Keratinocyte (primary cell): ENCODE data around the gene CPNE4. TPM values are rescaled to one million over a fixed set of nuclear protein-coding genes. Genes with fewer than 3 reads are reported as not detected.

Experiments used
- DNase-seq: peaks from one replicate; pipeline ENCODE4 v3.0.0-alpha.2; 2011; ENCODE audit warnings: low read depth, missing footprints, low spot score
- FAIRE-seq: peaks from 2 replicates; lab custom pipeline; 2011; peaks lifted over from hg19 to GRCh38; lab: Jason Lieb, UNC
- H2AFZ ChIP-seq: 2 replicates; pipeline ENCODE4 v1.6.0; 2012; ENCODE audit warnings: low read length, control low read depth, inconsistent platforms; ENCODE audit not compliant: control insufficient read depth
- H3K27ac ChIP-seq: 2 replicates; pipeline ENCODE4 v1.5.1; 2011; ENCODE audit warnings: low read length; ENCODE audit not compliant: control insufficient read depth, insufficient read depth
- H3K27me3 ChIP-seq: 3 replicates; pipeline ENCODE4 v1.6.0; 2011; ENCODE audit warnings: low read length; ENCODE audit not compliant: control insufficient read depth, insufficient read depth; ENCODE audit errors: extremely low read depth
- H3K36me3 ChIP-seq, 2 experiments: 2 replicates in 1 of 2; 3 replicates in 1 of 2; pipeline ENCODE4 v1.5.1; 2011; ENCODE audit warnings: low read length in 2 of 2, mild to moderate bottlenecking in 1 of 2; ENCODE audit not compliant: control insufficient read depth in 2 of 2, insufficient read depth in 2 of 2; ENCODE audit errors: extremely low read depth in 1 of 2
- H3K4me1 ChIP-seq: 3 replicates; pipeline ENCODE4 v1.5.1; 2011; ENCODE audit warnings: low read length; ENCODE audit not compliant: control insufficient read depth, insufficient read depth; ENCODE audit errors: extremely low read depth
- H3K4me2 ChIP-seq: 3 replicates; pipeline ENCODE4 v1.6.0; 2011; ENCODE audit warnings: low read depth, low read length; ENCODE audit not compliant: control insufficient read depth, insufficient read depth; ENCODE audit errors: extremely low read depth
- H3K4me3 ChIP-seq, 3 experiments: fragments of 200-600 bp in 1 of 3; sonication (generic) in 1 of 3; 2 replicates in 2 of 3; 3 replicates in 1 of 3; pipeline ENCODE4 v1.5.1; 2011 to 2016; ENCODE audit warnings: low read length in 3 of 3, mild to moderate bottlenecking in 3 of 3, control low read depth in 2 of 3, inconsistent platforms in 1 of 3, low read depth in 1 of 3, mixed read lengths in 1 of 3, mixed run types in 1 of 3, moderate library complexity in 1 of 3; ENCODE audit not compliant: control insufficient read depth in 2 of 3, insufficient read depth in 2 of 3; ENCODE audit errors: extremely low read depth in 1 of 3
- H3K79me2 ChIP-seq: 2 replicates; pipeline ENCODE4 v1.6.0; 2012; ENCODE audit warnings: low read length; ENCODE audit not compliant: control insufficient read depth, insufficient read depth
- H3K9ac ChIP-seq: 3 replicates; pipeline ENCODE4 v1.6.0; 2011; ENCODE audit warnings: low read length; ENCODE audit not compliant: control insufficient read depth, insufficient read depth; ENCODE audit errors: extremely low read depth
- H3K9me1 ChIP-seq: 3 replicates; pipeline ENCODE4 v1.6.0; 2011; ENCODE audit warnings: low read length; ENCODE audit not compliant: control insufficient read depth, insufficient read depth; ENCODE audit errors: extremely low read depth
- H3K9me3 ChIP-seq: 2 replicates; pipeline ENCODE4 v1.5.1; 2012; ENCODE audit warnings: low read depth, low read length; ENCODE audit not compliant: control insufficient read depth
- H4K20me1 ChIP-seq: 3 replicates; pipeline ENCODE4 v1.6.0; 2011; ENCODE audit warnings: low read length; ENCODE audit not compliant: control insufficient read depth, insufficient read depth; ENCODE audit errors: extremely low read depth
- CTCF ChIP-seq, 3 experiments: IDR thresholded peaks in 1 of 3; conservative IDR thresholded peaks in 1 of 3; optimal IDR thresholded peaks in 1 of 3; 2 replicates in 2 of 3; 3 replicates in 1 of 3; pipeline versions ENCODE3 to v1.5.1; 2011; ENCODE audit warnings: low read length in 3 of 3, mild to moderate bottlenecking in 3 of 3, moderate library complexity in 2 of 3, control low read depth in 1 of 3, inconsistent platforms in 1 of 3; ENCODE audit not compliant: insufficient read depth in 2 of 3; ENCODE audit errors: extremely low read depth in 1 of 3
- EZH2 ChIP-seq: IDR thresholded peaks from one replicate; pipeline ENCODE4 v1.6.1; 2012; ENCODE audit warnings: inconsistent platforms, mild to moderate bottlenecking, low read length, moderate library complexity
- dilution Hi-C: fragments of 300-500 bp; cut with MboI; formaldehyde crosslinking; loops from one replicate; pipeline ENCODE4 v1.7.0; 2020; ENCODE audit warnings: low sequenced_read_pairs; ENCODE audit not compliant: extremely low pct_ligation_motif_present
- polyA plus RNA-seq, 5 experiments: library from polyadenylated mRNA; depleted of rRNA in 3 of 5; stranded (reverse) in 3 of 5; stranded (forward) in 1 of 5; unstranded in 1 of 5; fragments of >200 nt; gene quantifications; 1 replicate in 1 of 5; 2 replicates in 3 of 5; 3 replicates in 1 of 5; pipeline versions ENCODE4 v1.2.1 to v1.2.3, GENCODE V29; 2011 to 2012; ENCODE audit warnings: missing spikeins in 2 of 5, low read depth in 1 of 5, low replicate concordance in 1 of 5

Gene CPNE4
- polyA plus RNA-seq, 1 donor (not counting 4 experiments of a cell fraction or from before 2014, with no cell fraction given), result 0.08 TPM

- no peak overlapping the region for H3K9ac ChIP-seq
- H3K27me3 ChIP-seq, result no peaks in the 10 kb centered on the region
- no peaks in the 10 kb centered on the region for H3K36me3 ChIP-seq
- no peak for FAIRE-seq
- dilution Hi-C loops, result no loop called here
- no peaks in the 10 kb centered on the region for H3K9me1 ChIP-seq
- H4K20me1 ChIP-seq, result no peaks in the 10 kb centered on the region
- H3K9me3 ChIP-seq, result no peaks in the 10 kb centered on the region
- no peaks in the 10 kb centered on the region for H3K79me2 ChIP-seq
- H3K4me3 ChIP-seq, result no peak overlapping the region
- H2AFZ ChIP-seq, result no peak overlapping the region
- H3K27ac ChIP-seq, result no peak overlapping the region
- H3K4me2 ChIP-seq, result no peak overlapping the region
- TF ChIP-seq CTCF (optimal IDR thresholded peaks at IDR 0.05 in 1 of 3, IDR thresholded peaks at IDR 0.05 in 1 of 3, conservative IDR thresholded peaks at IDR 0.05 in 1 of 3; ENCODE audit: extremely low read depth in 1 of 3, insufficient read depth in 2 of 3, low read length in 3 of 3) (no peak), EZH2 (no peak)
- no peak for DNase-seq
- H3K4me1 ChIP-seq, result no peaks in the 10 kb centered on the region
These were observed 86.0 kb downstream of the CPNE4 start for GRCh38 chr3:131948806-131949205.

GRCh38 chr3:131944676-131945075 is 90.1 kb downstream of the CPNE4 start:
- Histone ChIP-seq H4K20me1 (no peaks in the 10 kb centered on the region), H3K4me1 (no peaks in the 10 kb centered on the region), H3K79me2 (no peaks in the 10 kb centered on the region), H3K36me3 (no peaks in the 10 kb centered on the region), H3K9me3 (no peaks in the 10 kb centered on the region), H3K27ac (no peak overlapping the region), H3K9ac (no peak overlapping the region), H3K4me3 (no peak overlapping the region), H3K9me1 (no peaks in the 10 kb centered on the region), H2AFZ (no peak overlapping the region), H3K27me3 (no peaks in the 10 kb centered on the region), H3K4me2 (no peak overlapping the region)
- dilution Hi-C loops, result no loop called here
- FAIRE-seq, result no peak
- DNase-seq, result no peak
- TF ChIP-seq CTCF (optimal IDR thresholded peaks at IDR 0.05 in 1 of 3, IDR thresholded peaks at IDR 0.05 in 1 of 3, conservative IDR thresholded peaks at IDR 0.05 in 1 of 3; ENCODE audit: extremely low read depth in 1 of 3, insufficient read depth in 2 of 3, low read length in 3 of 3) (no peak), EZH2 (no peak)
